Measurements from ENCODE around the gene LIMS2.

Gene LIMS2

DNA sequence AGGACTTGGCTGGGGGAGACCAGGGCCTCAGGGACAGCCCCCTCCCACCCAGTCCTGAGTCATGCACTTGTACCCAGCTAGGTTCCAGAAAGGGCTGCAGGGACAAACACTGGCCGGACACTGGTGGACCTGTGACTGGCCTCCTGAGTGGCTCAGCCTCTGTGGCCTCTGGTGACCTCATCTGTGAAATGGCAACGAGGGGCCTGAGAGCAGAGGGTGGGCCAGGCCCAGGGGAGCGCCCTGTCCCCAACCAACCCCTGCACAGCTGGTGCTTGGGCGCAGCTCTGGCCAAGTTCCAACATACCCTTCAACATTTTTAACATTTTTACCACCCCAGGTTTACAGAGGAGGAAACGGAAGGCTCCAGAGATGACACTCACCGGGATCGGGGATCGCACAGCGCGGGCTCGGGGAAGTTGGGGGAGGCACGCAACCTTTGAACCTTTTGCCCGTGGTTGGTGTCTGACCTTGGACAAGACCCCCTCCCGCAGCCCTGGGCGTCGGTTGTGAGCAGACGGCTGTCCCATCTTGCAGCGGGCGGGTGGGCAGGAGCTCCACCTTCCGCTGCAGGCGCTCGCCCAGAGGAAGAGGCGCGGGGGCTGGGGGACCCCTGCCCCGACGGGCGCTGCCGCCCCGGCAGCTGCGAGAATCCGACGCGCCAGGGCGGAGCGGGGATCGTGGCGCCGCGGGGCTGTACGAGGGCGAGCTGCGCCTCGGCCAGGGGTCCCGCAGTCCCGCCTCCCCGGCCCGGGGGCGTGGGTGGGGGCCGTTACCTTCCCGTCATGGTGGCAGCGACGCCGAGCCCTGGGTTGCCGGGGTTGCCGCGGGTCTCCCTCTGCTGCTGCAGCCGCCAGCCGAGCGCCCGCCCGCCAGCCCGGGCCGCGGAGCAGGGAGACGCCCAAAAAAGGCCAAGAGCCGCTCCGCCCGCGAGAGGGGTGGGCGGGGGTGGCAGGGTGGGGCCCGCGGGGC, 805 bp downstream of the LIMS2 start:
- peak; percentile 34 for DNase-seq

DNA sequence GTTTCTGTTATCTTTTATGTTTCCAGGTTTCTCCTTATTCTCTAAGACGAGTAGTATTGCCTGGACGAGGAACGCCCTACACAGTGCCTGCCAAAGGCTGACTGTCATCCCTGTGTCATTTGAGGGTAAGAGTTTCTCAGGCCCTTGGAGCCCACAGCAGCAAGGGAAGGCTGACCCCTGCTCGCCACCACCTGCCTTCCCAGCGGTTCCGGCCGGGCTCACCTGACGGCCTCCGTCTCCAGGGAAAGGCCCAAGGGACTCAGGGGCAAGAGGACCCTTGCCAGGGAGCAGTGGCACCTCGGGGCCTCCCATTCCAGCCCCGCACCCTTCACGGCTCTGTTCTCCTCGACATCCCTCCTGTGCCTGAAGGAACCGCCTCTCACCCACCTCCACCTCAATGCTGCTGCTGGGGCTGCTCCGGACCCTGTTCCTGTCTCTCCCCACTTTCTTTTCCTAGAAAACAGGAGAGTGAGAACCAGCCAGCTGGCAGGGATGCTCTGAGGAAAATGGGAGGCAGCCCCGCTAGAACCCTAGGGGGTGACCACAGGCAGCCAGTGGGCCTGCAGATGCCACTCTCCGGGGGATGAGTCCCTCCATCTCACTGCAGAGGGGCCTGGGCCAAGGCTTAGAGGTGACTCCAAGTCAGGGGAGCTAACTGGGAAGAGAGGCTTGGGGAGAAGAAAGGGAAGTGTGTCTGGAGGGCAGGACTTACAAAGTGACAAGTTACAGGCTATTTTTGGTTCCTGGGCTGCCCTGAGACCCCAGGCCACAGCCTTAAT, 1.9 kb downstream of the LIMS2 start:
- no peak for DNase-seq

DNA sequence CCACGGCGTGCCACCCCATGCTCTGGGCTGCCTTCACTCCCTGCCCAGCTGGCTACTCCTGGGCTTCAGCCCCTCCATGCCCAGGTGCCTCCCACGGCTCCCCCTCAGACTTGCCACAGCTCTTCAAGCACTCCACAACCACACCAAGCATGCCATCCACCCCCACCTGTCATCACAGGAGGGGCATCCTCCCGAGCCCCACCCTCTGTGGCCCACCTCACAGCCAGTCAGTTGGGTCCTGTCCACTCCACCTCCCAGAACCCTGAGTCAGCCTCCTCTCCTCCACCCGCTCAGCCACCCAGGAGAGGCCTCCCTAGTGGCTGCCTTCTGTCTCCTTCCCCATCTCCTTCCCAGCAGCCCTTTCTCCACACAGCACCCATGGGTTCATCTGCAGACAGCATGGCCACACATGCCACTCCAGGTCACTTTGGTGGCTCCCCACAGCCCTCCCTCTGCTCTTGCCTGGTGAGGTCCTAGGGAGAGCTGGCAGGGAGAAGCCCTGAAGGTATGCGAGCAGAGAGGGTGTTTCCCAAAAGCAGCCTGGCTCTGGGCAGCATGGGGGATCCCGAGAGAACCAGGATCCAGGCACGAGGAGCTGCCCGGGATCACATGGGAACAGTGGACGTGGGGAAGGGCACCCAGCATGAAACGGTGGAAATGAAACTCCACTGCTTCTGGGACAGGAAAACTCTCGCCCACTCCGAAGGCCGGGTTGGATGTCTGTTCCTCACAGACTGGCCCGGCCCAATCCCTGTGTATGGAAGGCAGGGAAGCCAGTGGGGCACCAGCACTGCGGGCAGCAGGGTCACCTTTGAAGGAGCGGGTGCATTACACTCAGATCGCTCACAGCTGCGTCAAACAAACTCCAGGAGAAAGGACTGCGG, 2.7 kb downstream of the LIMS2 start:
- DNase-seq, result no peak

DNA sequence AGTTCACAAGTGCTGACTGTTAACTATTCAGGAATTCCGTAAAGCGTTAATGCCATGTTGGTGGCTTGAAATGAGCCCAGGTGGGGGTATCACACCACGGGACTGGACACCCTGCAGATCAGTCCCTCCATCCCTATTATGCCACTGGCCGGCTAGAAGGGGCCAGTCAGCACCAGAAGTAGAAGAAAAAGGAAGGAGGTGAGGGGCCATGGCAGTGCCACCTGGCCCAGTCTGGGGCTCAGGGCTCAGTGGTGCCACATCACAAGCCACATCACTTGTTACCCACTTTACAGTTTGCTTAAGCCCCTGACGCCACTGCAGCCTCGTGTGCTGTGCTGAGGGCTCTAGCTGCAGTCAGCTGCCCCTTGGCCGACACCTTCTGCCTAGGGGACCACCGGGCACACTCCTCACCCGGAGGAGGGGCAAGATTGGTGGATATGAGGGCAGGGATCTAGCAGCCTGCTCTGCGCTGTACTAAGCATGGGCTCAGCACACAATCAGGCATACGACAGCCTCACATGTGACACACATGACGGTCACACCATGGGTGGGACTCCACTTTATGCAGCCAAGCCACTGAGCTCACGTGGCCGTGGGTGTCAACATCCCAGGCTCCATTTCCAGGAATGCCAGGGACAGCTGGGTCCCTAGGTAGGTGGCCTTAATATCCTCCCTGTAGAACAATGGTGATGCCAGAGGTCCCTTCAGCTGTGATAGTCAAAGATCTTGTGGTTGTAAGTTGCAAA, 3.6 kb downstream of the LIMS2 start:
- DNase-seq, result no peak

DNA sequence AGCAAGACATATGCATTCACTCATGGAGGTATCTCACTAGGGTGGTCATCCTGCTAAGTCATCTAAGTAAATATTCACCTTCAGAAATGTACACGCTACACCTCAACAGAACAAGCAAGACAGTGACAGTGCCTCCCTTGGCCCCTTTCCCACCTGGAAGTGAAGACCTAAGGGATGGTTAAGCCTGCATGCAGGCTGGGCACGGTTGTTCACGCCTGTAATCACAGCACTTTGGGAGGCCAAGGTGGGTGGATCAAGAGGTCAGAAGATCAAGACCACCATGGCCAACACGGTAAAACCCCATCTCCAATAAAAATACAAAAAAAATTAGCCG, 4.4 kb downstream of the LIMS2 start:
- no peak for DNase-seq

DNA sequence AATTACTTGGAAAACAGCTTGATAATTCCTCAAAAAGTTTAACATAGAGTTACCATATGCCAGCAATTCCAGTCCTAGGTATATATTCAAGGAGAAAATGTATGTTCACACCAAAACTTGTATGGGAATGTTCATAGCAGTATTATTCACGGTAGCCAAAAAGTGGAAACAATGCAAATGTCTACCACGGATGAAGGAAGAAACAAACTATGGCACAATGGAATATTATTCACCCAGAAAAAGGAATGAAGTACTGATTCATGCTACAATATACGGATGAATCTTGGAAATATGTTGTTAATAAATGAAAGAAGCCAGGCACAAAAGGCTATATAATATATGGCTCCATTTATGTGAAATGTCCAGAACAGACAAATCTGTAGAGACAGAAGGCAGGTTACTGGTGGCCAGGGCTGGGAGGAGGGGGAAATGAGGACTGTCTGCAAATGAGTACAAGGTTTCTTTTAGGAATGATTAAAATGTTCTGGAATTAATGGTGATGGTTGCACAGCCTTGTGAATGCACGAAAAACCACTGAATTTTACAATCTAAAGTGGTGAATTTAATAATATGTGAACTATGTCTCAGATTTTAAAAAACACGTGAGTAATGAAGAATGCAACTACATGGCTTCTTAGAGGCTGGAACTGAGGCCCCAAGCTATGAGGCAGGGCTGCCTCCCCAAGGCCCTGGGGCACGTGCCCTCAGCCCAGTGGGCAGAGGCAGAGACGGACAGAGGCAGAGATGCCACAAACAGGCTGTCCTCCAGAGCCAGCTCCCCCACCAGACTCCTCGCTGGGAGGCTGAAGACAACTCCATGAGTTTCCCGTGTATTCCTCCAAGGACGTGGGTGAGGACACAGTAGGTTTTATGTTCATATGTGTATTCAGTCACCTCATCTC, 5.0 kb downstream of the LIMS2 start:
- DNase-seq, result no peak

DNA sequence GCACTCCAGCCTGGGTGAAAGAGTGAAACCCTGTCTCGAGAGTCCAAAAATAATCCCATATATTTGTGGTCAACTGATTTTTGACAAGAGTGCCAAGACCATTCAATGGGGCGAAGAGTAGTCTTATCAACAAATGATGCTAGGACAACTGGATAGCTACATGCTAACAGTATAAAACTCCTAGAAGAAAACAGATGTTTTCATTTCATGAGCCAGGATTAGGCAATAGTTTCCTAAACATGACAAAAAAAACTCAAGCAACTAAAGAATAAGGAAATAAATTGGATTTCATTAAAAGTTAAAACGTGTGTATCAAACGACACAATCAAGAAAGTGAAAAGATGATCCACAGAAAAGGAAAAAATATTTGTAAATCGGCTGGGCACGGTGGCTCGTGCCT, 6.3 kb downstream of the LIMS2 start:
- DNase-seq, result no peak

DNA sequence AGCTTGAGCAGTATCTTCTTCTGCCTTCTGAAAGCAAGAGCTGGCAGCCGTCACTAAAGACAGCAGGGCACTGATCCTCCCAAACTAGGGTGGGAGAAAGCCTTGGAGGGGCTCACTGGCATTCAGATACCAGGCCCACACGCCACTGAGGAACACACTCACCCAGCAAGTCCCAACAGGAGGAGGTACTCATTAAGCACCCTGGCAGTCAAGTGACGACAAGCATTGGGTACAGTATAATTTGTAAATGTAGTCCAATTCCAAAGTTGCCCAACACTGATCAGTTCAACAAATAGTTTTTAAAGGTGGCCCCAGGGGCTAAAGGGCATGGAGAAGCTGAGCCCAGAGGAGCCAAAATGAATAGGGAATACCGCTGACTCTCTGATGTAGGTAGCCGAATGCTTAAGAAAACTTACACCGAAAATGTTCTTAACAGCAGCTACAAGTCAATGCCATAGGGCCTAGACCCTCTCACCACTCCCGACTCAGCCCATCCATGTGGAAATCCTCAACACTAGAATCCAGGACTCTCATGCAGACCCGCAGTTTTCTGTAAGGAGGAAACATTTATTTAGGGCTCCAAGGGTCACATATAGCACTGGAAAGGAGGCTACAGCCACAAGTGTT, 9.9 kb downstream of the LIMS2 start:
- no peak for DNase-seq

DNA sequence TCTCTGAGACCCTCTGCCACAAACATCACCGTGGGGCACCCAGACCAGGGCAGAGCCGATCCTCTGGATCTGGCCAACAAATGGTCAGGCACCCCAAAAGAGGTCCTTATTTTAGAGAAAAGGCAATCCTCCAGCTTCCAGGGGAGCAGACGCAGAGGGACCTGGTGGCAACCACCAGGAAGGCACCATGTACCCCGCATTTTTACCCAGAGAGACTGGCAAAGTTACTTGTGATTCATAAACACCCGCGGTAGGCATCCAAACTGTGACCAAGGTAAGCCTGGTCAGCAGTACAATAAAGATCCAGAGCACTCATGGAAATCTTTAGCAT, 10.5 kb downstream of the LIMS2 start:
- DNase-seq, result no peak

DNA sequence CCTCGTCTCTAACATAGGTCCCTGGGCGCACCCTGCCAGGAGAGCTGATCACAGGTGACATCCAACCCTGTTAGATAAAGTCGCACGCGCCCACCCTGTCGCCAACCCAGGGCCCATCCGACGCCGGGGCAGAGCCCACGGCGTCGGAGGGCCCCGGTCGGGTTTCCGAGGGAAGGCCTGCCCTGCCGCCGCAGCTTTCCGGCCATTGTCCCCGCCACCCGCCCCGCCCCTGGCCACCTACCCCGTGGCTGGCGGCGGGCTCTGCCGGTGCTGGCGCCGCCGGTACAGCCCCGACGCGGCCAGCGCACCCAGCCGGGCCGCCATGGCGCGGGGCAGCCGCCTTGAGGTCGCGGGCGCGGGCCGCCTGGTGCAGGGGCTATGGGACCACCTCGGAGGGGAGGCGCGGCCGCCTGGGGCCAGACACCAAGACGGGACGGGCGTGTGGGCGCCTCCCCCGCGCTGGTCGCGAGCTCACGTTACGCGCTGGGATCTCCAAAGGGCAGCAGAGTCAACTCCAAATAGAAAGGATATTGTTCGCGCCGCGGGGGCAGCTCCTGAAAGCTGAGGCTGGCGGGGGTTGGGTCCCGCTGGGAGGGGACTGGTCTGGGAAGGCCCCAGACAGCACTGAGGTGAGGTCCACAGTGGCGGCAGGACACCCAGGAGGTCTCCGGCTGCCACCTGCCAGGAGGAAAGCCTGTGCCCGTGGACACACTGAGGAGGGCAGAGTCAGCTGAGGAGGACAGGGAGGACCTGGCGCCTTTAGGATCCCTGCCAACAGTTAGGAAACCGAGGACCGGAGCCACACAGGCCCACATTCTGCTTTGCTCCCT, 11.1 kb downstream of the LIMS2 start:
- no peak for DNase-seq

DNA sequence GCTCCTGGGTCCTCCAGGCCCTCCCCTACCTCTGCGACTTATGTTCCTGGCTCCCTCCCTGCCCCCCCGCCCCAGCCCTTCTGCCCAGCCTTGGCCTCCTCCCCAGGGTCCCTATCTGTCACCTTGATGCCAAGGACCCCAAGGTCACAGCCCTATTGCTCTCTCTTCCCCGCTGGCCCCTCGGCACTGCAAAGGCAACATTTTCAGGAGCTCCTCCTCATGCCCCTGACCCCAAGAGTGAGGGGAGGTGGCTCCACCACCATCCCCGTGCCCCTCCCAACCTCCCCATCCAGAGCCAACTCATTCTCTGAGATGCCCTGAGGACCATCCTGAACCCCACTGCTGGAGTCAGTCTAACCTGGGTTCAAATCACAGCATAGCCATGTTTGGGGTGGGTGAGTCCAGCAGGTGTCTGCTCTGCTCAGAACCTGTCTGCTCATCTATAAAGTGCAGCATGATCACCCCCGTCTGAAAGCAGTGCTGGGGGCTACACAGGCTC, 11.7 kb downstream of the LIMS2 start:
- no peak for DNase-seq

DNA sequence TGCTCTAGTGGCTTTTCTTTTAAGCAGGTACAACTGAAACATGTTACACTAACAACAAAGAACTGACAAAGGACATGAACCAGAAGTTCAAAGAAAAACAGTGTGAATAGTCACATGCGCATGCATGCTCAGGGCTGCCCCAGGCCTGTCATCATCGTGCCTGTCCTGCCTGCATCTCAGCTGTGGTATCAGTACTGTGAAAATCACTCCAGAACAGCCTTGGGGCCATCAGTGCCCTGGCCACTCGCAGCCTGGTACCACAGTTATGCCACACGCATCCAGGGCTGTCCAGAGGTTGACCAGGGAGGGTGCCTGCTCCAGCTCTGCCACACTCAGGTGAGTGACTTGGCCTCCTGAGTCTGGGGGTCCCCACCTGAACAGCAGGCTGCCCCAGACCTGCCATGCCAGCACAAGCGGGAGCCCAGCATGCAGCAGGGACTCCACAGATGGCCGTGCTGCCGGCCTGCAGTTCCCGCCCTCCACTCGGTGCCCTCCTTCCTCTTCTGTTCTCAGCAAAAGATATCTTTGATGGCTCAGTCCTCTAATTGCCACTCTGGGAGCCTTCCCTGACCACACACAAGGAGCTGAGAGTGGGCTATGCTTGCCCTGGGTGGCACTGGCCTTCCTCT, 12.3 kb downstream of the LIMS2 start:
- no peak for DNase-seq

DNA sequence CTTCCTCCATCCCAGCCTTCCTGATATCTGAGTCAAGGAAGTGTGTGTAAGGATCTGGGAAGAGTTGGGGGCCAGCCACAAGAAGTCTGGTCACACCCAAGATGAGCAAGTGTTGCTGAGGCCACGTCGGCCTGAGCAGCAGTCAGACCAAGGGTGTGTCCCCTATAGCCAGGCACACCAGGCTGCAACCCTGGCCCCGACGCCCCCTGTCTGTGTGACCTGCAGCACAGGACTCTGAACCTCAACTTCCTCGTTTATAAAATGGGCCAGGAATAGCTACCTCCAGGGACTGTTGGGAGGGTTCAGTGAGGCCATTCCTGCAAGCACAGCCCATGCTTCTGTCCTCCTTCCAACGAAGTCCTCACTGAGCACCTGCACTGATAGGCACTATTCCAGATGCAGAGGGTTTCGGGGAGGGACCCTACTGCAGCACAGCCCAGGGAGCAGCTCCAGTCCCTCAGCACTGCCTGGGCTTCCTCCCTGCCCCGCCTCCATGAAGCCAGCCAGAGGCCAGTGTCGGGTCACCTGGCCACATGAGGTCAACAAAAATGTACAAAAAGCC, 13.3 kb downstream of the LIMS2 start:
- no peak for DNase-seq

DNA sequence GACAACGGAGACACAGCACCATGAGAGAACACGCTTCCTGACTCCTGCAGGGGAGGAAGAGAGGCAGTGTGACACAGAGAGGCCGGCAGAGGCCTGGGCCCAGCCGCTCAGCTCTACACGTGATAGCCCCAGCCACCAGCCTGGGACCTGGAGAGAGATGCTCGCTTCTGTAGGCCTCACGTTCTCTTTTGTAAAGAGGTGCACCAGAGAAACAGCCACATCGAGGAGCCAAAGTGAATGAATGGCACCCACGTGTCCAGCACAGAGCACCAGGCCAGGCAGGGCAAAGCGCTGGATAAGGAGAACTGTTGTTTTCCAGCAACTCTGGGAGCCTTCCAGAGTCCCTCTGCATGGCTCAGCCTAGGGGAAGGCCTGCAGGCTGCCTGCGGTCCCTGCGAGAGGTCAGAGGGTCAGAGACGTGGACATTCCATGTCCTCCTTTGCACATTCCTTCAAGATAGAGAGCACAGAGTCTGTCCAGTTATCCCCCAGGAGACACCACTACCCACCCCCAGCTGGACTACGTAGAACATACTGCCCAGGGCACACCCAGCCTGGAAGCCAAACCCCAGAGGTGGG, 14.2 kb downstream of the LIMS2 start:
- no peak for DNase-seq

DNA sequence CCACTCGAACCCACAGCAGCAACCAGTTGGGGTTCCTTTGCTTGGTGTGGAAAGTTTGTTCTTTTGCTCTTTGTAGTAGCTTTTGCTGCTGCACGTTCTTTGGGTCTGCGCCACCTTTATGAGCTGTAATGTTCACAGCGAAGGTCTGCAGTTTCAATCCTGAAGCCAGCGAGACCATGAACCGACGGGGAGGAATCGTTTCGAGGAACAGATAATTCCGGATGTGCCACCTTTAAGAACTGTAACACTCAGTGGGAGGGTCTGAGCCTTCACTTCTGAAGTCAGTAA, 15.1 kb downstream of the LIMS2 start:
- DNase-seq, result no peak

DNA sequence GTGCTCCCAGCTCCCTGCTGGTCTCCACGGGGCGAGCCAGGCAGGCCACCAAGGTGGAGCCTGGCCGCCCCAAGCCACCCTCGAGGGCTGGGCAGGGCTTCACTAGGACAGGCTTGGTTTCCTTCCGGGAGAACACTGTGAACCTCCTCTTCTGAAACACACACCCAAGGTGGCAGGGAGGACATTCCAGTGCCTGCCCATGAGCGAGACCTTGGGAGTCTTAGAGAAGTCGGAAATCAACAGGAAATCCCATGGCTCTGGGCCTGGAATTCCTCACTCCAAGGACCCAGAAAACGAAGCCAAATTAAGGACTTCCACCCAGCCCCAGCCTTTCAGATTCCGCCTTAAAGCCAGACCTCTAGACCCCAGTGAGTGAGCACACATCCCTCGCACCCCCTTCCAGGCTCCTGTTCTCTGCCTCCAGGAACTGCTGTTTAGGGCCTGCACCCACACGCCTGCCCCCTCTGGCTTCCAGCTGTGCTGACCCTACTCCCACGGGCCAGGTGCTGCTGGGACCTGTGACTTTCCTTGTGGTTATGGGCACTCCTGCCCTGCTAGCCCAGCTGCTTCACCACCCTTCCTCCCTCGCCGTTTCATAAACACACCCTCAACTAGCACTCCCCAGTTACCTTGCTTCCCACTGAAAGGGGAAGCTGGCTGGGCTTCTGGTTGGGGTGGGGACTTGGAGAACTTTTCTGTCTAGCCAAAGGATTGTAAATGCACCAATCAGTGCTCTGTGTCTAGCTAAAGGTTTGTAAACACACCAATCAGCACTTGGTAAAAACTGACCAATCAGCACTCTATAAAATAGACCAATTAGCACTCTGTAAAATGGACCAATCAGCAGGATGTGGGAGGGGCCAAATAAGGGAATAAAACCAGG, 15.7 kb downstream of the LIMS2 start:
- no peak for DNase-seq

DNA sequence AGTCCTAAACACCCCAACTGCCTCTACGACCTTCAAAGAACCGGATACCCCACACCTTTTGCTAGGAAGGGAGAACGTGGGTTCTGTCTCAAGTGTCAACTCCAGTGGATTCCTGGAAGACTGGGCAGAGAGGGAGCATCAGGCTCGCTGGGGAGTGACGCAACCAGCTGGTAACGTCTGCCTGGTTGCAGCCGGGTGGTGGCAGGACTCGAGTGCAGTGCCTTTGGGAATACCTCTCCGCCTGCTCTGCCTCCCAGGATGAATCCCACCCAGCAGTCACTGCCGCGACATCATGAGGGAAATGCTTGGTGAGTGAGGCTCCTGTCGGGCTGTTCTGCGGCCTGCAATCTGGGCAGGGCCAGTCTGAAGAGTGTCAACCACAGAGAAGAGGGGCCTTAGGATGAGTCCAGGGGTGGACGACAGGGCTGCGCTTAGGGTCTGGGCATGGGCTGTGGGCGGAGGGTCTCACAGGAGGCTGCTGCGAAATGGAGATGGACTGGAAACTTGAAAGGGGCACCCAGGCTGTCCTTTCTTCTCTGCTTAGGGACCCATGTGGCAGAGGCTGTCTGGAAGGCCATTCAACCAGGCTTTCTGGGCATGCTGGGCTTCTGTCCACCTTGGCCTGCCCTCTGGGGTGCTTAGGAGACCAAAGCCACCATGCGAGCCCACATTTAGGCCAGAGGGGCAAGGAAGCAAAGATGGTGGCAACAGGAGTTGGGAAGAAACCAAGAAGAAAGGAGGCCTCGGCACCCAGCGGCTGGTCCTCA, 16.5 kb downstream of the LIMS2 start:
- no peak for DNase-seq
